Stimulated activated CD8-positive, alpha-beta memory T cell treated with anti-CD3 and anti-CD28 coated beads, Interleukin-12 subunit alpha, Interleukin-12 subunit beta, amount 100 ng/mL, for 1 hour (primary cell): ENCODE measurements around the gene PRKCG.

Source experiments
- DNase-seq: peaks from one replicate; pipeline ENCODE4 v3.0.0-alpha.2; 2020; ENCODE audit warnings: low read depth

PRKCG gene

GRCh38 chr19:53872762-53873161 lies 9.2 kb upstream of the PRKCG start:
- no peak for DNase-seq

GRCh38 chr19:53873773-53874605 lies 8.0 kb upstream of the PRKCG start:
- no peak for DNase-seq

GRCh38 chr19:53874606-53874990 lies 7.4 kb upstream of the PRKCG start:
- DNase-seq = no peak

GRCh38 chr19:53875602-53876325 lies 6.2 kb upstream of the PRKCG start:
- no peak for DNase-seq

- no peak for DNase-seq
These were observed 5.3 kb upstream of the PRKCG start for GRCh38 chr19:53876651-53877224.

GRCh38 chr19:53877361-53877766 lies 4.6 kb upstream of the PRKCG start:
- peak; percentile 35 for DNase-seq

GRCh38 chr19:53878776-53879139 lies 3.2 kb upstream of the PRKCG start:
- no peak for DNase-seq

- DNase-seq = peak; percentile 56
These were observed 2.6 kb upstream of the PRKCG start for GRCh38 chr19:53879140-53880081.

- no peak for DNase-seq
These were observed 1.1 kb upstream of the PRKCG start for GRCh38 chr19:53880711-53881481.

GRCh38 chr19:53882391-53883050 lies 524 bp downstream of the PRKCG start:
- no peak for DNase-seq

- no peak for DNase-seq
These were observed 1.2 kb downstream of the PRKCG start for GRCh38 chr19:53883231-53883661.

- no peak for DNase-seq
These were observed 1.7 kb downstream of the PRKCG start for GRCh38 chr19:53883741-53884140.

- DNase-seq = no peak
These were observed 2.3 kb downstream of the PRKCG start for GRCh38 chr19:53884256-53884655.

GRCh38 chr19:53885036-53885435 lies 3.0 kb downstream of the PRKCG start:
- no peak for DNase-seq

GRCh38 chr19:53892301-53892980 lies 10.4 kb downstream of the PRKCG start:
- no peak for DNase-seq

GRCh38 chr19:53892981-53893325 lies 11.0 kb downstream of the PRKCG start:
- DNase-seq = no peak

GRCh38 chr19:53894707-53895106 lies 12.7 kb downstream of the PRKCG start:
- DNase-seq = no peak

- DNase-seq = no peak
These were observed 14.7 kb downstream of the PRKCG start for GRCh38 chr19:53896682-53897081.

GRCh38 chr19:53897459-53897858 lies 15.5 kb downstream of the PRKCG start:
- DNase-seq = no peak

GRCh38 chr19:53898166-53898565 lies 16.2 kb downstream of the PRKCG start:
- DNase-seq = no peak
